HG03457 (cell line): ENCODE data around the gene PIAS1.
"Not testable (repeated sequence)": the region's sequence is repeated elsewhere in the genome, so short reads cannot be mapped to it uniquely, and the experiment has no call there.

Experiments
- ATAC-seq: cut with Tn5 transposase; IDR thresholded peaks from one replicate; pipeline ENCODE4 v1.9.1; 2021; ENCODE audit warnings: moderate number of reproducible peaks; ENCODE audit not compliant: unreplicated experiment

Gene PIAS1

GRCh38 chr15:68201153-68201878, 147.2 kb downstream of the PIAS1 start:
- ATAC-seq = no peak

- no peak for ATAC-seq
Measured at GRCh38 chr15:68201879-68202261, 147.8 kb downstream of the PIAS1 start.

DNA sequence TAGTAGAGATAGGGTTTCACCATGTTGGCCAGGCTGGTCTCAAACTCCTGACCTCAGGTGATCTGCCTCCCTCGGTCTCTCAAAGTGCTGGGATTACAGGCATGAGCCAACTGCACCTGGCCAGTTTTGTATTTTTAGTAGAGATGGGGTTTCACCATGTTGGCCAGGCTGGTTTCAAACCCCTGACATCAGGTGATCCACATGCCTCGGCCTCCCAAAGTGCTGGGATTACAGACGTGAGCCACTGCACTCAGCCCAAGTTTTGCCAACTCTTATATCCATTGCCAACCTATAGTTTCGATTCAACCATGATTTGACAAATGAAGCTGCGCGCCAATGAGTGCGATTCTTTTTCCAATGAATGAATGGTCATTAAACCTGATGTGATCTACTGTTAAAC, 148.9 kb downstream of the PIAS1 start:
- ATAC-seq = not testable (repeated sequence)

GRCh38 chr15:68203486-68203885, 149.4 kb downstream of the PIAS1 start:
- no peak for ATAC-seq

- no peak for ATAC-seq
Measured at GRCh38 chr15:68203956-68204355, 149.8 kb downstream of the PIAS1 start.

GRCh38 chr15:68204361-68204760, 150.2 kb downstream of the PIAS1 start:
- ATAC-seq = no peak

DNA sequence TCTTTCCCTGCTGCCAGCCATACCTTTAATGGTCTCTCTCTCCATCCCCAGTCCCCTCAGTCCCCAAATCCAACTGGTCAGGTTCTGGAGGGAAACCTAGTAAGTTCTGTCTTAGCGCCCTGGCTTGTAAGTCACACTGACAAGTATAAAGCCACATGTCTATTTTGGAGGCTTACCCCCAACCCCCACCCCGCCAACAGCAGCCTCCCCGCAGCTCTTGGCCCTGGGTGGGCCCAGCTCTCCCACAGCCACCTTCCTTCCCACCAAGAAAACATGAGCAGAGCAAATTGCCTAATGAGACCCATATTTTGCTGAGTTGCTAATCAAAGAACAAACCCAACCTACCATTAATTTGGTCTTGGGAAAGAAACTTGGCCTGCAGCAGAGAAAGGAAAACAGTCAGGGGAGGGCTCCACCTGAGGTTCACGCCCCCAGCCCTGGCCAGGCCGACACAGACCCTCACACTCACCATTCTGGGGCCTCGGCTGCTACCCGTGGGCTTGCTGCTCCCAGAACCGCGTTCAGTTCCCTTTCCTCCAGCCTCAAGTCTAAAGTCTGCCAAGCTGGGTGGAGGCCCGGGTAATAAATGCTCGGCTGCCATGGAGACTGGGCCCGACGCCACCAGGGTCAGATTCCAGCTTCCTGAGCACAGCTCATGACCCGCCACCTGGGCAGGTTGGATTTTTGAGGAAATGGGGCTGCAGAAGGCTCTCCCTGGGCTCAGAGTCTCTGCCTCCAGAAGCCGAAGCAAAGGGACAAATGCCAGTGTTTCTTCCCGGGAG, 150.9 kb downstream of the PIAS1 start, which contains the start of gene CALML4:
TSS of gene CALML4 (minus strand) at position 557 of the 782 bp plus-strand sequence. CDS start at position 472, 85 bp downstream.
- ATAC-seq = no peak

DNA sequence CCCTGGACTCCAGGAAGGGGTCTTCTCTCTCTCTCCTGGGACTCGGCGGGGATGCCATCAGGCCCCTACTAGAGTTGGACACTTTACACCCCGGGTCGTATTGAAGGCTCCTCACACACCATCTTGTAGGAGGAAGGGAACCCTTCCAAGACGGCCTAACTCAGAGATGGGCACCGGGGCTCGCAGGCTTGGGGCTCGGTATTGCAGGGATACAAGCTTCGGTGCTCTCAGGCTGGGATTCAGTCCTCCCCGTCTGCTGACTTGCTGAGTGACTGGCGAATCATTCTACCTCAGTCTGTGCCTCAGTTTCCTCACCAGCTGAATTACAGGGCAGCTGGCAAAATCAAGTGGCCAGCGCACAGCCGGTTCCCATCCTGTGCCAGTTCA, 151.4 kb downstream of the PIAS1 start:
- no peak for ATAC-seq

DNA sequence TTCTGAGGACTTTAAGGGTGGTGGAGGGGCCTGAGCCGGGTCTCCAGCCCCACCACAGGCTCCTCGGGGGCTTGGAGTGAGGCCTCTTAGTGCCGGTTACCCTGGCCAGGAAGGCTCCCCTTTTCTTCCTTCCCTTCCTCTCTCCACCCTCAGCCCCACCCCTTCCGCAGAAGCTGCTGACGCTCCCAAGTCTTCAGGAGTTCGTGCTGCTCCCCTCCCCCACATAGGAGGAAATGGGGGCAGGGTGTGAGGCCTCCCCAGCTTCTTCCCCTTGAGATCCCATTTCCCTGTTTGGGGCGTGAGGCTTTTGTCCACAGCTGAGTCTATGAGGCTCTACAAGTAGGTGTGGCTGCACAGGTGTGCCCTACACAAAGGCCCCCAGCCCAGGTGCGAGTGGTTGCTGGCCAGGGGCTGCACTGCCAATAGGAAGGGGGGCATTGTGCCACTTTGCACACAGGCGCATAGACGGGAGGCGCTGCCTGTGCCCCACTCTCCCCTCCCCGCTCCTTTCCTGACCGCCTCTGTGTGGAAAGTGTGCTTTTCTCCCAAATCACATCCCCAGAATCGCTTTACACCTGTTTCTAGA, 151.9 kb downstream of the PIAS1 start:
- no peak for ATAC-seq

DNA sequence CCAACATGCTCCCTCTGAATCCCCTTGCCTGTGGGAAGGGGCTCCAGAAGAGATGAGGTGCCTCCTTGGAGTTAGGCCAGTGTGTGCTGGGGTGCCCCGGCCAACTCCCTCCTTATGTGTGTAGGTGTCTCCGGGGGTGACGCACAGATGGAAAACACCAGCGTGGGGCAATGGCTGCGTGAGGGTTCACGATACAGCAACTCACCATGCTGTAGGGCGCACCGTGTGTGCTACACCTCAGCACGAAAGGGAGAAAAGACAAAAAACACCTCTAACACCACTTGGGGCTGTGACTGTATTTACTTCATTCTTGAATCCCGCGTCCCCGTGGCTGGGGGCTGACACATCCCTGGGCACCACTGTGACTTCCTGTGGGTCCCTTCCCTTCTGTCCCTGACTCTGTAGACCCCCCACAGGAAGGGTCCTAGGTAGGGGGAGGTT, 152.6 kb downstream of the PIAS1 start:
- ATAC-seq = no peak

DNA sequence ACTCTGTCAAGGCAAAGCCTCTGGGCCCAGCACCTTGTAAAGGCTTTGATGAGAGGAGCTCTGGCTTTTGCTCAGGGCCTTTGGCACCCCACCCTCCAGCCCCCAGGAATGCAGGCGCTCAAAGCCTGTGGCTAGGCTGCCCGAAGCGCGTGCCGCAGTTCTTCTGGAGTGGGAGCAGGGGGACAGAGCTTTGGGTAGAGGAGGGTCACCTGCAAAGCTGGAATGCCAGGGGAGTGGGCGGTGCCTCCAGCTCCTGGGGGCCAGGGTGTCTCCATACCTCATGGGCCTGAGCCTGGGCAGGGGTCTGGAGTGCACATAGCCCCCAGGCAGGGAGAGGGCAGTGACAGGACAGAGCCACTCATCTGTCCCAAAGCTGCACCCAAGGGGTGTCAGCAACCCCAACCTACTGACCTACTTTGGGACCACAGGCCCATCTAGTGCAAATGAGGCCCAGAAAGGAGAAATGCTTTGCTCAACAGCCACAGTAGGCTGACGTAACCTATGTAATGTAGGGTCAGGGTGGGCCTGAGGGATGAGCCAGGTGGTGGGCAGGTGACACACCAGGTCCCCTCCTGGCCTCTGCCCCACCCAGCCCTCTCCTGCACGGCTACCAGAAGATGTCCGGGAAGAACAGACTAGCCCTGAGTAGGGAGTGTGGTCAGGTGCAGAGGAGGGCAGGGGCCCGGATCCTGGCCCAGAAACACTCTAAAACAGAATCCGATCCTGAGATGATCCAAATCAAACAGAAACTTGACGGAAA, 153.2 kb downstream of the PIAS1 start:
- ATAC-seq = no peak

- no peak for ATAC-seq
Measured at GRCh38 chr15:68208136-68208535, 154.0 kb downstream of the PIAS1 start.

- ATAC-seq = no peak
Measured at GRCh38 chr15:68208636-68209240, 154.6 kb downstream of the PIAS1 start.

GRCh38 chr15:68209272-68209671, 155.2 kb downstream of the PIAS1 start:
- no peak for ATAC-seq

DNA sequence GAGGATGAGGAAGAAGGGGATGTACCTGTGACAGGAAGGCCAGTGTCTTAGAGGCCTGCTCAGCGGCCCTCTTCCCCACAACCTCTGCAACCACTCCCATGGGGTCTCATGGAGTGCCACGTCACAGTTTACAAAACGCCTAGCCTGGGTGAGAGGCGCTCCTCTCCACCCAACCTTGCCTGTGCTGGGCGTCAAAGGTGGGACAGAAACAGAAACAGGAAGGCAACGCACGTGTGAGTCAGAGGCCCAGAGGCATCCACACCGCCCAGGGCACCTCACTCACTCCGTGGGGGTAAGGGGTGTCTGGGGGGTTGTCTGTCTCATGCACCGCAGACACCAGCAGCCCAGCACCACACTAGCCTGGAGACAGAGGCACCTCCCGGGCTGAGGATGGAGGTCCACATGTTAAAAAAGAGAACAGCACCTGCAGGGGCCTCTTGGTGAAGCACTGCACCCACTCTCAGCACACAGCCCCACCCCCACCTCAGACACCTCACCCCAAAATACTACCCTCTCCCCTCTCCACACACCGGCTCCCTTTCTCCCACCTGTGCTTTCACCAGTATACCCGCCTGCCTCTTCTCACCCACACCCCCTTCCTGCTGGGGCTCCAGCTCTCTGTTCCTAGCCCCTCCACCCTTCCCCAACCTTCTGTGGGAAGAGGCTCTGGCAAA, 155.8 kb downstream of the PIAS1 start:
- ATAC-seq = no peak

DNA sequence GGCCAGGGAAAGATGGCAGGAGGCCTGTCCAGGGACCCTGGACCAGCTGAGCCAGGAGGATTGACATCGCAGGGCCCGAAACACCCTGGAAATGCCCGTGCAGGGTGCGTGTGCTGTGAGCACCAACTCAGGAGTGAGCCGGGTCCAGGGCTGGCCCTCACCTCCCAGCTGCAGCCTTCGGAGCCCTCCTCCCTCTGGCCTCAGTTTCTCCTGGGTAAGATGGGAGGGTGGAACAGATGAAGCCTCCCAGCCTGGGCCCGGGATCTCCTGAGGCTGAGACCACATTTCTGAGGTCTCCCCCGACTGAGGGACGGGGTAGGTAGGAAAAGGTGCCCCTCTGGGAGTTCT, 156.3 kb downstream of the PIAS1 start:
- no peak for ATAC-seq

- no peak for ATAC-seq
Measured at GRCh38 chr15:68210821-68211655, 156.9 kb downstream of the PIAS1 start.

DNA sequence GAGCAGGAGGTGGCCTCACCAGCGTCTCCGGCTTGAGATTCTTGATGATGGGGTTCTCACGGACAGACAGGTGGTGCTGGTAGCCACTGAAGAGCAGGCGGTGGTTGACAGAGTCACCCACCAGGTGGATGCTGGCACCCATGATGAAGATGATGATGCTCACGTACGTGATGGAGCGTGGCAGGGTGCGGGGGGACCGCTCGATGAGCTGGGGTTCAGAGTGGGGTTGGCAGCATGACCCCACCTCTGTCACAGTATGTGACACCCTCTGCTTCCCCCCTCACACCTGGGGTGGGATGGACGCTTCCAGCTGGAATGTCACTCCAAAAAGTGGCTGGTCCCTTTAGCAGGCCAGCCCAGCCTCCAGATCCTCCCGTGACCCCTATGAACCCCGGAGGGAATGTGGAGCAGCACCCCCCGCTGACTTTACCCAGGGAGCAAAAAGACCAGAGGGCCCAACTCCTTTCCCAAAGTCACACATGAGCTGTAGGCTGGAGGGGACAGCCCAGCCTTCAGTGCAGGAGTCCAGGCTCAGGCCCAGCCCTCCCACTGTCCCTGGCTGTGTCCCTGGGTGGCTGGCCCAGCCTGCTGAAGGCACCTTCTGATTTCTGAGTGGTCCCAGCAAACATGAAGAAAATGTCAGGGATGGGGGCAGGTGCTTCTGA, 157.7 kb downstream of the PIAS1 start:
- ATAC-seq = no peak

- not testable (repeated sequence) for ATAC-seq
Measured at GRCh38 chr15:68213491-68213845, 159.4 kb downstream of the PIAS1 start.
